HG03097 (cell line): ENCODE data around the gene PPP1R37.
A peak's percentile ranks its signal among the peaks of the same experiment; 100 is the strongest.

ENCODE experiments used
- ATAC-seq: cut with Tn5 transposase; IDR thresholded peaks from one replicate; pipeline ENCODE4 v1.9.1; 2021; ENCODE audit not compliant: unreplicated experiment, low FRiP score

Gene PPP1R37

DNA sequence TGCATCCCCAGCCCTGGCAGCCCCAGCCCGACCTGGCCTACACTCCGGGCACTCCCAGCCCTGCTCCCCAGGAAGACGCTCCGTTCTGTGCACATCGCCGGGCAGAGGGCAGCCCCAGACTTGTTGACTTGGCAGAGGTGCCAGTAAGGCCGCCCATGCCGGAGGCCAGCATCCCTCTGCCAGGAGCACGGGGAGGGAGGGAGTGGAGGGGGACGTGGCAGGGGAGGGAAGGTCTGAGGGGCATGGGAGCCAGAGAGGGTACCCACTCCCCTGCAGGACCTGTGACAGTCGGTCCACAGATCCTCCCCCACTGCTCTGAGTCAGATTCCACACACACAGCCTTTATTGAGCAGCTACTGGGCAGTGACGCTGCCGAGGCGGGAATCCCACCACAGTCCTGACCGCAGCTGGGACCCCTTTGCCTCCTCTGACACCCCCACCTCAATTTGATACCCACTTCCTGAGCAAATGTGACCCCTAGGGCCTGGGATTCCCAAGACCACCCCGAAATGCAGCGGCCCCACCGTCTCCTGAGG is 69.7 kb downstream of the PPP1R37 start:
- ATAC-seq: no peak

DNA sequence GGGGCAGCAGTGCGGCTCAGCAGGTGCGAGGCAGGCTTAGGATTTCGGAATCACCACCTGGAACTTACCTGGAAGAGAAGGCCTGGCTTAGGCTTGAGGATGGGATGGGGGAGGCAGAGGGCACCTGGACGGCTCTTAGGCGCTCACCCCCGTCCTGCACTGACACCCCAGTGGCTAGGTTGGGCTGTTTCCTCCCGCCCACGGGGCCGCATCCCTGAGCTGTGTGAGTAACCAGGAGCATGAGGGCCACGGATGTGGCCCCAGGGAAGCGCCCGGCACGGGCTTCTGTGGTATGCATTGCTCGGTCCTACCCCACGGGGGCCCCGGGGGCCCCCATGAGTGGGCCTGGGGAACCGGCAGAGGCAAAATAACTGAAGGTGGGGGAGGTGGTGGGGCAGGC is 70.2 kb downstream of the PPP1R37 start:
- no peak for ATAC-seq

DNA sequence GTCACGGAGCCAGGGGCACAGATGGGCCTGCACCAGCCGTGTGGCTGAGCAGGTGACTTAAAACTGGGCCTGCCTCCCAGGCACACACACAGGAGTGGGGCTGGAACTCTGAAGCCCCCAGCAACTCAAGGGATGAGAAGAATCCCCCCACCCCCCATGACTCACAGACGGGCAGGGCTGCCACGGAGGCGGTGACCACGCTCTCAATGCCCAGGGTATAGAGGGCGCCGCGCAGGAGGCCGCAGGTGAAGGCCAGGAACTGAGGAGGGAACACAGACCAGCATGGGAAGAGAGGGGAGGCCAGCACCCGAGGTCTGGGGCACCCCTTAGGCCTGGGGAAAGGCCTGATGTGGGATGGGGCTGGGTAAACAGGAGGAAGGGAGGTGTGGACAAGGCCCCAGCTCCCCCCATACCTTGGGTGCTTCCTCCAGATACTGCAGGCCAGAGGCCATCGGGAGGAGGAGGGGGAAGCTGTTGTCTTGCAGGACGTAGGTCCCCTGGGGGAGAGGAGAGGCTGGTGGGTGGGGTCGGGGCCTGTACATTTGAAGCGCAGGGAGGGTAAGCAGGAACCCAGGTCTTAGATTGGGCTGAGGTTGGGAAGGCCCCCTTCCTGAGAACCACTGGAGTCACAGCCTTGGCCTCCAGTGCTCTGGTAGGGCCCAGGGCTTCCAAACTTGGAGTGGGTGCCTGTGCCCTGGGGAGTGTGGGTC is 70.9 kb downstream of the PPP1R37 start:
- no peak for ATAC-seq

DNA sequence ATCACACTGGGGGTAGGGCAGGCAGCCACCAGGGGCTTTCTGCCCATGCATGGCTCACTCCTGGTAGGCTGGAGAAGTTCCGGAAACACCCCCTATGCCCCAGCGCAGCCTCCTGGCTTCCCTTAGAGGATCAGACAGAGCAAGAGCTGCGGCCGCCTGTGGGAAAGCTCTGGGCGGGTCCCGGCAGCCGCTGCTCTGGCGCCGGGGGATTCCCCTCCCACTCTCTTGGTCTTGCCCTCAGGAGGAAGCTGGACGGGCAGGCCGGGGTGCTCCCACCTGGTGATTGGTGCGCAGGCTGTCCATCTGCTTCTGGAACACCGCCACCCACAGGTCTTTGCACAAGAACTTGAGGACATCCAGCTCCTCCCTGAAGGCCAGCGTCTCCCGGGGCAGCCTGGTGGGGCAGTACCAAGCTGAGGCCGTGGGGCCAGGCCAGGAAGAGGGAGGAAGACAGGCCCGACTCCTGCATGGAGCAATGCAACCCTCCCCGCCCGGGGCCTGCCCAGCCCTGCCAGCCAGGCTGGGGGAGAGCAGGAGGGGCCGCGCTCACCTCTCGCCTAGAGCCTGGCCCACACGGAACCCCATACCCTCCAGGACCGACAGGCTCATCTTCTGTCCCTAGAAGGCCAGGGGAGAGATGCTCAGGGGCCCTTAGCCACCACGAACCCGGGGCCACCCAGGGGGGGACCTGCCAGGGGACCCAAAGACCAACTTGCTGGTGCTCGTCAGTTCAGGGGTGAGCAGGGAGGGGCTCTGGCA is 71.8 kb downstream of the PPP1R37 start:
- no peak for ATAC-seq

DNA sequence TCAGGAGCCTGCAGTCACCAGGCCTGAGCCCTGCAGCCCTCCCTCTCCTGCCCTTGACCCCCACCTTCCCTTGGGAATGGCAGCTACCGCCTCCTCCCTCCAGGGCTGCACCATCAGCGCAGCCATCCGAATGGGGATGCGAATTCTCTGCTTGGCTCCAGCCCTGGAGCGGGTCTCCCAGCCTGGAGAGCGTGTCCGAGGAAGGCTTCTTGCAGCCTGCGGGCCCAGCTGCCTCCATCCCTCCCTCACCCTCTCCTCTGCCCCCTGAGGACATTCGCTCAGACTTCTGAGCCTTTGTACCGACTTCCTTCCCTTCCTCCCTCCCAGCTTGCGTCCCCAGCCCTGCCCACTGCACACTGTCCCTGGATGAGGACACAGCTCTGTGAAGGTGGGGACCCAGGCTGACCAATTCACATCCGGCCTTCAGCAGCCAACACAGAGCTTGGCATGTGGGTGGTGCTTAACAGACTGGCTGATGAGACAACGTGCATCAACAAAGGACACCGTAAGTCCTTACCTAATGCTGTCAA is 73.8 kb downstream of the PPP1R37 start:
- no peak for ATAC-seq

DNA sequence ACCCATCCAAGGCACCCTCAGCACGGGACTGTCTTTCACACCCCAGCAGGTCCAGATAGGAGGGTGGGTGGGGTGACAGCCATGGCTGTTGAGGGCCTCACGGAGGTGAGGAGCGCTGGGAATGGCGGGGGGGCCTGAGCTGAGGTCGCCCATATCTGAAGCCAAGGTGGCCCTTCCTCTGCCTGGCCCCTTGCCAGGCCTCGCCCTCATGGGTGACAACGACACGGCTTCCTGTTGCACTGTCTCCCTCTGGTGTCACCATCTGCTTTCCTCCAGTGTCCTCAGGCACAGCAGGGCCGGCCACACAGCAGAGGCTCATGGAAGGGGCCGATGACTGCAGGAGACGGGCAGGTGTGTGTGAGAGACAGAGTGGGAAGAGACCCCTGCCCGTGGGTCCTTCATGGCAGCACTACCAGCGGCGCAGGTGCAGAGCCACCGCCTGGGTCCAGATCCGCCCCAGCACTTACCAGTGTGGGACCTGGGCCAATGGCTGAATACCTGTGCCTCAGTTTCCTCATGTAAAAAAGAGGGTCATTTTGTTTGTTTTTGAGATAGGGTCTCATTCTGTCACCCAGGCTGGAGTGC is 75.9 kb downstream of the PPP1R37 start:
- no peak for ATAC-seq

- no peak for ATAC-seq
These were observed 76.6 kb downstream of the PPP1R37 start for GRCh38 chr19:45169602-45170001.

GRCh38 chr19:45170146-45171106 is 77.4 kb downstream of the PPP1R37 start:
- no peak for ATAC-seq

- no peak for ATAC-seq
These were observed 78.2 kb downstream of the PPP1R37 start for GRCh38 chr19:45171211-45171623.

DNA sequence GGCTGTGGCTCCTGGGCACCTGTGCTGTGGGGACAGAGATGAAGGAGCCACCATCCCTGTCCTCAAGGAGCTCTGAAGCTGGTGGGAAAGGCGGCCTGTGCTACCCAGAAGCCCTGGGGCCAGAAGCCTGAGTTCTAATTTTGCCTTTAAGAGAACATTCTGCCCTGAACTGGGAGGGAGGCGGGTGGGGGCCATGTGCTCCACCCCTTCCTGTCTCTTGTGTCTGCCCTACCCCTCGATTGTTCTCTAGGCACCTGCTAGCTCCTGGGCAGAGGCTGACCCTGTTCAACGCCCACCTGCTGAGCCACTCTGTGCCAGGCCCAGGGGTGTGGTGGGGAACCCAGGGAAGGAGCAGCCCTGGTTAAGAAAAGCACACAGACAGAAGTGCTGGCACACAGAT is 79.2 kb downstream of the PPP1R37 start:
- ATAC-seq: no peak

DNA sequence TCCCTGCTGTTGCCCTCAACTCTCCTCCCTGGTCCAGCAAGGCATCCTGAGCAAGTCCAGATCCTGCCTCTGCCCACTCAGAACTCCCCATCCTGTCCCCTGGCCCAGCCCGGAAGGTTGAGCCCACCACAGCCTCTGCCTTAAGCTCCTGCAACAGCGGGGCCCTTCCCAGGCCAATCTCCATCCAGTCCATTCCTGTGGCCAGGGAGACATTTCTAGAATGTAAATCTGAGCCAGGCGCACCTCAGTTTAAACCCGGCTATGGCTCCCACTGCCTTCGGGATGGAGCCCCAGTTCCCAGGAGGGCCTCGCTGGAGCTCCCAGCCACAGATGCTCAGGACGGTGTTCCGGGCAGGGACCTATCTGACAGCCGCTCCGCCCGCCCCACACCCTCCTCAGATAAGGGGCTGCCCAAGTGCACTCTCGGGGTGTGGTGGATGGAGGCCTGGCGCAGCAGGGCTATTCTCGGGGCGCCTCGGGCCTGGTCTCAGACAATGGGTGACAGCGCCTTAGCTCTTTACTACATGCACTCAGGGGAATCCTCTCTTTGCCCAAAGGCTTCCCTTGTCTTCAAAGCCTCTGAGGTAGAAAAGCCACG is 79.7 kb downstream of the PPP1R37 start:
- ATAC-seq: no peak

DNA sequence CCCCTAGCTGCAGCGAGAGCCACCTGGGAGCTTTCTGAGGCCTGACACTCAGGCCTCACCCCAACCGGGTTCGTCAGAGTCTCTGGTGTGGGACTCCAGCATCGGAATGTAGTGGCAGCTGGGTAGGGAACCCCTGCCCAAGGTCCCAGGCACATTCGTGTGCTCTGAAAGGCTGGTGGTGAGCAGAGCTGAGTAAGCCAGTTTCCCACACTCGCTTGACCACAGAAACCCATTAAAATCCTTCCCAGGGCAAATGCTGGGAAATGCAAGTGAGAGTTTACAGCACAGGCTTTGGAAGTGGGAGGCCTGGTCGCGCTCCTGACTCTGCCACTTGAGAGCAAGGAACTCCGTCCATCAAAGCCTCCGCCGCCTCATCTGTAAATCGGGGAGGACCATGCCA is 80.8 kb downstream of the PPP1R37 start:
- no peak for ATAC-seq

GRCh38 chr19:45175515-45176345 is 82.8 kb downstream of the PPP1R37 start:
- ATAC-seq: no peak

GRCh38 chr19:45177817-45178261 is 84.9 kb downstream of the PPP1R37 start, which contains the start of gene TRAPPC6A:
Gene TRAPPC6A (minus strand): TSS chr19:45178237. CDS start chr19:45178218, 19 bp downstream.
- ATAC-seq: no peak

DNA sequence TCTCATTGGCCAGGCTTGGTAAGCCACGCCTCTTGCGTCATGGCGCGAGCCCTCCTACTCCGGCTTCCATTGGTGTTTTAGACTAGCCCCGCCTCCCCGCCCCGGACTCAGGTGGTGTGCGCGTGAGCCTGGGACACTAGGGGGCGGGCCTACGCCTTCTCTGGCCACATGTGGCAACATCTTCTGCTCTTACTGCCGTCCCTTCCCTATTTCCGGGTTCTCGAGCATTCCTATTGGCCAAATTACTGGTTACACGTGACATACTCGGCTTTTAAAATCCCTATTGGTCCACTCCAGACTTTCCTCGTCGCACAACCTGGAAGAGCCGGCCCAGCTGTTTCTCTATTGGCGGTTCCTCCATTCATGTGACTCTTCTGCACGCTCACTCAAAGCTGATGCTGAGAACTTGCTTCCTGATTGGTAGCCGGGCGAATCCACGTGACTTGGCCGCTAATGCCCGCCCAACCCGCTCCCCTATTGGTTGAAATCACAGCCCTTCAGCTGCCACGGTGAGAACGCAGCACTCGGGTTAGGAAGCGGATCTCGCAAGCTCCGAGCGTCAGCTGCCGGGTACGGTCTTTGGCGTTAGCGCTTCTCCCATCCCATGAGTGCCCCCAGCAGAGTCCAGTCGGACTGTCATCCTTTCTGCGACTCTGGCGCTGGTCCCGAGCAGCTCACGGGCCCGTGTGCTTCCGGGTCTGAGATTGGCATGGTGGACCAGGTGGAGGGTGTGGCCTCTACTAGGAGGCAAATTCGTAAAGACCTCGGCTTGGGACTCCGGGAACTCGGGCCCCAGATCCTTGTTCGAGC is 85.5 kb downstream of the PPP1R37 start, which contains the start of gene BLOC1S3:
Gene BLOC1S3 (plus strand): TSS at position 523 of the 810 bp plus-strand sequence. CDS start 513 bp downstream, outside the sequence.
- peak; percentile 82 for ATAC-seq

DNA sequence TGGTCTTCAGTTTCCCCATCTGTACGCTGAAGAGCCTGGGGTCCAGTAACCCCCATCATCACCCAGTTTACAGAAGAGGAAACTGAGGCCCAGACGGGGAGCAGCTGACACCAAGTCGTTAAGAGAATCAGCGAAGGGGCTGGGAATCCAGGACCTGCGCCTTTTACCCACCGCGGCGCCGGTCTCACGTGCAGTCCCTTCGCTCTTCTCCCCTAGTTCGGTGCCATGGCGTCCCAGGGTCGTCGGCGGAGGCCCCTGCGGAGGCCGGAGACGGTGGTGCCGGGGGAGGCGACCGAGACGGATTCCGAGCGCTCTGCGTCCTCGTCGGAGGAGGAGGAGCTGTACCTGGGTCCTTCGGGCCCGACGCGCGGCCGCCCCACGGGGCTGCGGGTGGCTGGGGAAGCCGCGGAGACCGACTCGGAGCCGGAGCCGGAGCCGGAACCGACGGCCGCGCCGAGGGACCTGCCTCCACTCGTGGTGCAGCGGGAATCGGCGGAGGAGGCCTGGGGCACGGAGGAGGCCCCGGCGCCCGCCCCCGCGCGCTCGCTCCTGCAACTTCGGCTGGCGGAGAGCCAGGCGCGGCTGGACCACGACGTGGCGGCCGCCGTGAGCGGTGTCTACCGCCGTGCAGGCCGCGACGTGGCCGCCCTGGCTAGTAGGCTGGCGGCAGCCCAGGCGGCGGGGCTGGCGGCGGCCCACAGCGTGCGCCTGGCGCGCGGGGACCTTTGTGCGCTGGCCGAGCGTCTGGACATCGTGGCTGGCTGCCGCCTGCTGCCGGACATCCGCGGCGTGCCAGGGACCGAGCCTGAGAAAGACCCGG is 86.3 kb downstream of the PPP1R37 start:
- ATAC-seq: peak; percentile 4

DNA sequence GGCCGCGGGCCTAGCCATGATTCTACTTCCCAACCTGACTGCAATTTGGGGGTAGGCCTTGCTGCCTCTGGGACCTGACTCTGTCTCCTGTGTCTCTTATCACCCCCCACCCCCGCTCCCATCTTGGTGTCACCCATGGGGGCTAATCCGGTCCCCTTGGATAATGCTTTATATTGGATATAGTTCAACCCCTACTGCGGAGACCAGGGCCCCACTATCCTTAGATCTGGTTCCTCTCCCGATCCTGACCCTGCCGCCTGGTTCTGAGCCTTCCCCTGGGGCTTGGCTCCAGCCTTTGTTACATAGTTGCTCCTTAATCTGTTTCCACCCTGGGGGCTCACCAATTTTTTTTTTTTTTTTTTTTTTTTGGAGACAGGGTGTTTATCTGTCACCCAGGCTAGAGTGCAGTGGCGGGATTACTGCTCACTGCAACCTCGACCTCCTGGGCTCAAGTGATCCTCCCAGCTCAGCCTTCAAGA is 87.0 kb downstream of the PPP1R37 start:
- ATAC-seq: no peak
